ENCODE data around the gene TMEM175. TPM values are rescaled to one million over a fixed set of nuclear protein-coding genes. Genes with fewer than 3 reads are reported as not detected.

Gene TMEM175
- total RNA-seq, 1 donor from 2014 or later: 16.0 TPM

- H3K36me3 ChIP-seq (ENCODE audit: control insufficient read depth, insufficient read depth, low read length): no peaks in the 10 kb centered on the region
- peaks cover 82% of the 10 kb centered on the region for H3K27me3 ChIP-seq (ENCODE audit: control insufficient read depth, insufficient read depth, low read length)
- no peak for TF ChIP-seq CTCF (IDR thresholded peaks at IDR 0.05; ENCODE audit: insufficient read depth, low read length, poor library complexity, severe bottlenecking)
- no peak for DNase-seq (ENCODE audit: low read depth)
- no peak overlapping the region for H3K4me3 ChIP-seq (ENCODE audit: low read depth, low read length)
Observed at GRCh38 chr4:1003271-1004070, 71.2 kb downstream of the TMEM175 start.

- Histone ChIP-seq H3K27me3 (ENCODE audit: control insufficient read depth, insufficient read depth, low read length) (peaks cover 85% of the 10 kb centered on the region), H3K36me3 (ENCODE audit: control insufficient read depth, insufficient read depth, low read length) (no peaks in the 10 kb centered on the region), H3K4me3 (ENCODE audit: low read depth, low read length) (no peak overlapping the region)
- no peak for DNase-seq (ENCODE audit: low read depth)
- no peak for TF ChIP-seq CTCF (IDR thresholded peaks at IDR 0.05; ENCODE audit: insufficient read depth, low read length, poor library complexity, severe bottlenecking)
Observed at GRCh38 chr4:1004071-1004418, 71.8 kb downstream of the TMEM175 start.

- H3K4me3 ChIP-seq (ENCODE audit: low read depth, low read length): no peak overlapping the region
- TF ChIP-seq CTCF (IDR thresholded peaks at IDR 0.05; ENCODE audit: insufficient read depth, low read length, poor library complexity, severe bottlenecking): no peak
- peaks cover 83% of the 10 kb centered on the region for H3K27me3 ChIP-seq (ENCODE audit: control insufficient read depth, insufficient read depth, low read length)
- no peaks in the 10 kb centered on the region for H3K36me3 ChIP-seq (ENCODE audit: control insufficient read depth, insufficient read depth, low read length)
- DNase-seq (ENCODE audit: low read depth): no peak
Observed at GRCh38 chr4:1004557-1005485, 72.6 kb downstream of the TMEM175 start.

GRCh38 chr4:1006856-1007255 lies 74.6 kb downstream of the TMEM175 start:
- Histone ChIP-seq H3K36me3 (ENCODE audit: control insufficient read depth, insufficient read depth, low read length) (no peaks in the 10 kb centered on the region), H3K4me3 (ENCODE audit: low read depth, low read length) (no peak overlapping the region), H3K27me3 (ENCODE audit: control insufficient read depth, insufficient read depth, low read length) (peaks cover 64% of the 10 kb centered on the region)
- TF ChIP-seq CTCF (IDR thresholded peaks at IDR 0.05; ENCODE audit: insufficient read depth, low read length, poor library complexity, severe bottlenecking): no peak
- no peak for DNase-seq (ENCODE audit: low read depth)

Other genes starting within 250 kb of the TMEM175 start
- 3.4 and 3.7 TPM in 2 replicates for gene SLC49A3, start 243.3 kb upstream of the TMEM175 start, total RNA-seq
- gene PCGF3, start 226.6 kb upstream of the TMEM175 start, total RNA-seq: 49.6 and 58.5 TPM in 2 replicates
- 0.17 TPM in 1 of 2 replicates, not detected in the other for gene CPLX1, start 106.3 kb upstream of the TMEM175 start, total RNA-seq
- gene GAK, start 144 bp upstream of the TMEM175 start, total RNA-seq: 105 and 131 TPM in 2 replicates
- 14.8 and 17.3 TPM in 2 replicates for gene DGKQ, start 41.1 kb downstream of the TMEM175 start, total RNA-seq
- 7.1 and 18.1 TPM in 2 replicates for gene IDUA, start 54.6 kb downstream of the TMEM175 start, total RNA-seq
- gene SLC26A1, start 60.9 kb downstream of the TMEM175 start, total RNA-seq: 0.38 and 0.96 TPM in 2 replicates
- 39.2 and 41.9 TPM in 2 replicates for gene FGFRL1, start 79.2 kb downstream of the TMEM175 start, total RNA-seq
- gene RNF212, start 181.1 kb downstream of the TMEM175 start, total RNA-seq: 5.2 and 13.0 TPM in 2 replicates
- gene SPON2, start 240.1 kb downstream of the TMEM175 start, total RNA-seq: 9.7 and 10.9 TPM in 2 replicates

Data from kidney epithelial cell (primary cell).